HepG2 (cell line): ENCODE results near the gene CCDC124. TPM values are rescaled to one million over a fixed set of nuclear protein-coding genes. Genes with fewer than 3 reads are reported as not detected.

ENCODE experiments used
- ATAC-seq: fragments of 200-7000 bp; cut with Tn5 transposase; 3 replicates; pipeline ENCODE4 v1.9.1; 2020; ENCODE audit warnings: mild to moderate bottlenecking, moderate library complexity
- BruUV-seq: library from RNA; stranded (reverse); fragments of 400-500 nt; replicated peaks from 2 replicates; lab custom pipeline; 2021; lab: Mats Ljungman, UMichigan
- CTCF ChIA-PET: fragments of 300-600 bp; formaldehyde crosslinking; extraction: SDS; loops from one replicate; lab custom pipeline; 2021; ENCODE audit warnings: low total read pairs, inconsistent platforms, low intra/inter-chr PET ratio; lab: Yijun Ruan, JAX
- POLR2A ChIA-PET: fragments of 350-600 bp; sonication (Branson Sonifier 250); formaldehyde crosslinking; loops from one replicate; lab custom pipeline; 2020; ENCODE audit warnings: antibody characterized with exemption, inconsistent platforms; lab: Yijun Ruan, JAX
- DNase-seq: peaks from one replicate; pipeline ENCODE4 v3.0.0-alpha.2; 2015; ENCODE audit warnings: low spot score
- FAIRE-seq: peaks from 3 replicates; lab custom pipeline; 2011; peaks lifted over from hg19 to GRCh38; lab: Jason Lieb, UNC
- H2AFZ ChIP-seq: one replicate; pipeline ENCODE4 v1.6.1; 2011; ENCODE audit warnings: low read length, inconsistent platforms
- H3K27ac ChIP-seq: fragments of 300-600 bp; 3 replicates; pipeline ENCODE4 v1.8.0; 2011; ENCODE audit warnings: mixed run types, mild to moderate bottlenecking, mixed read lengths, low read length, inconsistent platforms; ENCODE audit not compliant: insufficient read depth; ENCODE audit errors: extremely low read length
- H3K27me3 ChIP-seq, 2 experiments: fragments of 200-600 bp in 1 of 2; 2 replicates in 1 of 2; 3 replicates in 1 of 2; pipeline versions ENCODE4 v1.6.0 to v1.8.0; 2011; ENCODE audit warnings: low read length in 2 of 2, mild to moderate bottlenecking in 2 of 2, moderate library complexity in 2 of 2, inconsistent platforms in 1 of 2; ENCODE audit not compliant: insufficient read depth in 2 of 2, control insufficient read depth in 1 of 2
- H3K36me3 ChIP-seq, 2 experiments: fragments of 200-600 bp in 1 of 2; replicated peaks in 1 of 2; 2 replicates in 1 of 2; 3 replicates in 1 of 2; pipeline versions ENCODE4 v1.5.1 to v1.8.0; 2011; ENCODE audit warnings: low read length in 2 of 2, inconsistent platforms in 1 of 2; ENCODE audit not compliant: insufficient read depth in 2 of 2, control insufficient read depth in 1 of 2
- H3K4me1 ChIP-seq: 2 replicates; pipeline ENCODE4 v1.5.1; 2012; ENCODE audit warnings: low read length, inconsistent platforms; ENCODE audit not compliant: insufficient read depth
- H3K4me2 ChIP-seq: 2 replicates; pipeline ENCODE4 v1.6.0; 2011; ENCODE audit warnings: low read depth, low read length, inconsistent platforms
- H3K4me3 ChIP-seq, 3 experiments: fragments of 200-600 bp in 1 of 3; sonication (generic), shearing (Covaris generic) in 1 of 3; replicated peaks in 1 of 3; 2 replicates each; pipeline ENCODE4 v1.5.1; 2011 to 2016; ENCODE audit warnings: low read length in 3 of 3, inconsistent platforms in 2 of 3, low read depth in 2 of 3, mild to moderate bottlenecking in 2 of 3, control low read depth in 1 of 3, mixed read lengths in 1 of 3; ENCODE audit not compliant: insufficient read depth in 1 of 3
- H3K79me2 ChIP-seq: one replicate; pipeline ENCODE4 v1.6.1; 2011; ENCODE audit warnings: low read length, inconsistent platforms; ENCODE audit not compliant: insufficient read depth
- H3K9ac ChIP-seq: 2 replicates; pipeline ENCODE4 v1.6.0; 2011; ENCODE audit warnings: mild to moderate bottlenecking, low read depth, low read length, inconsistent platforms; ENCODE audit not compliant: insufficient read depth
- H3K9me3 ChIP-seq: 2 replicates; pipeline ENCODE4 v1.5.1; 2012; ENCODE audit warnings: mild to moderate bottlenecking, low read length
- H4K20me1 ChIP-seq: 2 replicates; pipeline ENCODE4 v1.6.0; 2011; ENCODE audit warnings: inconsistent platforms, mild to moderate bottlenecking, low read length, moderate library complexity; ENCODE audit not compliant: insufficient read depth
- ATRX ChIP-seq: sonication (generic); formaldehyde crosslinking; IDR thresholded peaks from 2 replicates; pipeline ENCODE4 v1.4.0; 2020; ENCODE audit warnings: missing genetic modification reagents, borderline replicate concordance
- FOSL1 ChIP-seq: sonication (generic); formaldehyde crosslinking; IDR thresholded peaks from 2 replicates; pipeline ENCODE4 v1.9.0; 2021; ENCODE audit warnings: missing genetic modification reagents, borderline replicate concordance
- IRF9 ChIP-seq: sonication (generic); formaldehyde crosslinking; IDR thresholded peaks from 2 replicates; pipeline ENCODE4 v1.8.0; 2022; ENCODE audit warnings: missing genetic modification reagents, mild to moderate bottlenecking, borderline replicate concordance
- PAWR ChIP-seq: sonication (generic); formaldehyde crosslinking; IDR thresholded peaks from 2 replicates; pipeline ENCODE4 v1.4.0; 2020; ENCODE audit warnings: missing genetic modification reagents, mild to moderate bottlenecking, borderline replicate concordance
- POLR2G ChIP-seq: fragments of 200-400 bp; formaldehyde crosslinking; IDR thresholded peaks from 2 replicates; pipeline ENCODE4 v1.6.1; 2018; ENCODE audit warnings: mild to moderate bottlenecking, low read depth, low read length, moderate library complexity
- RBAK ChIP-seq: sonication (generic); formaldehyde crosslinking; IDR thresholded peaks from 2 replicates; pipeline ENCODE4 v1.5.1; 2020; ENCODE audit warnings: mild to moderate bottlenecking, missing genetic modification reagents
- RERE ChIP-seq: IDR thresholded peaks from 2 replicates; pipeline ENCODE4 v1.6.1; 2016; ENCODE audit warnings: low read depth, missing genetic modification reagents, missing compliant biosample characterization
- SMC3 ChIP-seq: IDR thresholded peaks from 2 replicates; pipeline ENCODE4 v1.6.1; 2011; ENCODE audit warnings: low read length, improper control_type of control experiment
- SSRP1 ChIP-seq: IDR thresholded peaks from 2 replicates; pipeline ENCODE4 v1.6.1; 2016; ENCODE audit warnings: control low read depth
- STAT6 ChIP-seq: sonication (generic); formaldehyde crosslinking; IDR thresholded peaks from 2 replicates; pipeline ENCODE4 v1.4.0; 2020; ENCODE audit warnings: missing genetic modification reagents, mild to moderate bottlenecking, borderline replicate concordance
- ZBTB33 ChIP-seq: sonication (generic); formaldehyde crosslinking; IDR thresholded peaks from 2 replicates; pipeline ENCODE4 v1.4.0; 2020; ENCODE audit warnings: missing genetic modification reagents
- ZNF577 ChIP-seq: sonication (generic); formaldehyde crosslinking; IDR thresholded peaks from 2 replicates; pipeline ENCODE4 v1.4.0; 2020; ENCODE audit warnings: mild to moderate bottlenecking, low read depth, missing genetic modification reagents, borderline replicate concordance
- ZNF598 ChIP-seq: sonication (generic); formaldehyde crosslinking; IDR thresholded peaks from 2 replicates; pipeline ENCODE4 v1.5.1; 2020; ENCODE audit warnings: mild to moderate bottlenecking, missing genetic modification reagents, borderline replicate concordance
- WGBS: methylation state at CpG from one replicate; pipeline ENCODE4 v1.1.6; 2017; ENCODE audit warnings: low lambda C conversion rate; 5-methylcytosine and 5-hydroxymethylcytosine counted together
- in situ Hi-C: cut with HindIII; loops from 2 replicates; pipeline ENCODE4 v1.10.0; 2017; ENCODE audit warnings: low pct_unique_long_range_greater_than_20kb; ENCODE audit not compliant: extremely low pct_ligation_motif_present
- intact Hi-C: fragments of 100-400 bp; cut with micrococcal nuclease; formaldehyde crosslinking; loops from one replicate; pipeline ENCODE4 v1.10.0; 2022; ENCODE audit not compliant: unreplicated experiment
- polyA plus RNA-seq, 8 experiments: library from polyadenylated mRNA; depleted of rRNA in 3 of 8; stranded (reverse) in 7 of 8; unstranded in 1 of 8; fragments of >200 nt; fragmentation: Illumina TruSeq in 4 of 8; extraction: Trizol in 4 of 8; gene quantifications; 2 replicates each; pipeline versions ENCODE4 v1.2.1 to v1.2.3, GENCODE V29; 2011 to 2016; ENCODE audit warnings: low read depth in 4 of 8, missing spikeins in 1 of 8, mixed read lengths in 1 of 8; ENCODE audit not compliant: insufficient read depth in 1 of 8
- total RNA-seq, 5 experiments: library from RNA; depleted of rRNA; stranded (reverse); fragments of >200 nt; fragmentation: Illumina TruSeq; extraction: Trizol; gene quantifications; 2 replicates each; pipeline ENCODE4 v1.2.3, GENCODE V29; 2016; ENCODE audit warnings: low read depth in 1 of 5

The CCDC124 gene
- total and polyA plus RNA-seq, 2 of the 13 experiments (the other 11 are each of a cell fraction or from before 2014, with no cell fraction given): 14.9 to 20.3 TPM

GRCh38 chr19:17988161-17988560 lies 55.3 kb downstream of the CCDC124 start:
- POLR2A ChIA-PET: no interaction called here
- in situ Hi-C loops: no loop called here
- TF ChIP-seq RBAK (CRISPR knock-in tag): no peak
- TF ChIP-seq STAT6 (CRISPR knock-in tag): no peak
- TF ChIP-seq POLR2G: no peak
- TF ChIP-seq IRF9 (CRISPR knock-in tag): no peak
- no peak for TF ChIP-seq ZBTB33 (CRISPR knock-in tag)
- TF ChIP-seq ZNF598 (CRISPR knock-in tag): no peak
- TF ChIP-seq FOSL1 (CRISPR knock-in tag): no peak
- no peak for TF ChIP-seq PAWR
- TF ChIP-seq RERE: no peak
- no peak for TF ChIP-seq SSRP1 (CRISPR knock-in tag)
- no peak for TF ChIP-seq ATRX (CRISPR knock-in tag)
- TF ChIP-seq SMC3: no peak
- TF ChIP-seq ZNF577: no peak

More at GRCh38 chr19:17988161-17988560, 55.3 kb downstream of the CCDC124 start:
- Histone ChIP-seq H3K79me2 (no peaks in the 10 kb centered on the region), H3K4me1 (peaks cover 7% of the 10 kb centered on the region; the same call in 1 of the 2 replicates), H2AFZ (no peak overlapping the region), H3K9me3 (no peaks in the 10 kb centered on the region), H3K27ac (no peak overlapping the region), H3K27me3 (peaks cover 0 to 13% of the 10 kb centered on the region in 2 experiments; a peak in 2 of 5 replicates), H3K36me3 (no peaks in the 10 kb centered on the region), H4K20me1 (no peaks in the 10 kb centered on the region), H3K4me2 (no peak overlapping the region), H3K9ac (no peak overlapping the region), H3K4me3 (no peak overlapping the region)
- ATAC-seq (no peak), DNase-seq (no peak), FAIRE-seq (no peak)
- CTCF ChIA-PET: no interaction called here
- intact Hi-C loops: no loop called here
- no TSS peak for BruUV-seq
- 30% methylated on average over 3 of the region's 13 CpGs for WGBS
